ENCODE data around the gene ARL1. TPM values are rescaled to one million over a fixed set of nuclear protein-coding genes. Genes with fewer than 3 reads are reported as not detected.

The ARL1 gene
- total and polyA plus RNA-seq, 9 of the 15 experiments (the other 6 are each of a cell fraction or from before 2014, with no cell fraction given): 53.0 to 127 (median 68.6) TPM

DNA sequence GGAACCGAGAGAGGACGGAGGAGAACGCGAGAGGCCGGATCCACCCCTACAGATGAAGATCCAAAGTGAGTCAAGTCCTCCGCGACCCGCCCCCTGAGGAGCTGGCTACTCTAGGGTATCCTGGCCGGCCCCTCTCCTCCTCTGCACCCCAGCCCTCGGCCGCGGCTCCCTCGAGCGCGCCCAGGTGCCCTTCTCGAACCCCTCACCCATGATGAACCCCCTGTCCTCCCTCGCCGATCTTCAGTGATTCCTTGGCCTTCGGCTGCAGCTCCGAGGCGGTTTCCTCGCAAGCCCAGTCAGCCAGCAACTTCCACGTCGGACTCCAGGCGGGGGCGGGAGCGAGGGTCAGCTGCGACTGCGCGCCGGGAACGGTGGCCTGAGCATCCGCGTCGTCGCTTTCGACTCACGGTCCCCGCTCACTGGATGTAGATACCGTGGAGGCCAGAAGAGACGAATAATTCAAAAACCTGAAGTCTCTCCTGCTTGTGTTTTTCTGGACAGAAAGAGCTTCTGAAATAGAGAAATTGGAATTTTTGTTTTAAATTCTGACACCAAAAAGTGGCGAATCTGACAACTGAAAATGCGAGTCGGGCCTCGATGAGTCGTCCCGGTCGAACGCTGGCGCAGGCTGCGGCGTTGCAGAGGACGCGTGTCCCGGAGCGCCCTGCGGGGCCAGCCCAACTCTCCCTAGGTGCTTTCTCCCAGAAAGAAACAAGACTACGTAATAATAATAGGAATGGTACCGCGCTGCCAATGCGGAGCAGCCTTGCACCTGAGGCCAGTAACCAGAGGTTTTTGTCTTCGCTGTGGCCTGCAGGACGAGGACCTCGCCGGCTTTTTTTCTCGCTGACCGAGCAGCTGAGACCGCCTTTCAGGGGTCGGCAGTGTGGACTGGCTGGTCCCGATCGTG is at the start of gene ARL1 (continued):
- TF ChIP-seq PRDM10 (IDR thresholded peaks at IDR 0.05; ENCODE audit: partially characterized antibody) (peak; percentile 80), ZSCAN29 (IDR thresholded peaks at IDR 0.05) (peak; percentile 39; the same call in 1 of the 2 replicates), ZNF311 (CRISPR knock-in tag; IDR thresholded peaks at IDR 0.05) (no peak), POLR2B (IDR thresholded peaks at IDR 0.05; ENCODE audit: low read depth, partially characterized antibody) (peak; percentile 89), TFAM (CRISPR knock-in tag; conservative IDR thresholded peaks at IDR 0.05) (no peak), SRSF9 (IDR thresholded peaks at IDR 0.05; ENCODE audit: borderline replicate concordance, low read depth, low read length) (no peak), THAP12 (CRISPR knock-in tag; IDR thresholded peaks at IDR 0.05) (peak; percentile 15; the same call in 1 of the 2 replicates), ZNF431 (CRISPR knock-in tag; IDR thresholded peaks at IDR 0.05) (no peak; the same call in 1 of the 2 replicates), RB1 (IDR thresholded peaks at IDR 0.05; ENCODE audit: low read depth) (peak; percentile 57; the same call in 1 of the 2 replicates), CTBP1 (IDR thresholded peaks at IDR 0.05; ENCODE audit: borderline replicate concordance) (no peak; the same call in 1 of the 2 replicates), RBM25 (IDR thresholded peaks at IDR 0.05; ENCODE audit: low read depth, low read length, severe bottlenecking) (no peak), ZNF644 (tag; IDR thresholded peaks at IDR 0.05; ENCODE audit: low read depth) (no peak), COPS2 (conservative IDR thresholded peaks at IDR 0.05) (no peak), PCBP2 (IDR thresholded peaks at IDR 0.05; ENCODE audit: low read depth, low read length, poor library complexity, severe bottlenecking) (no peak)
- TF ChIP-seq, protein P1, sequence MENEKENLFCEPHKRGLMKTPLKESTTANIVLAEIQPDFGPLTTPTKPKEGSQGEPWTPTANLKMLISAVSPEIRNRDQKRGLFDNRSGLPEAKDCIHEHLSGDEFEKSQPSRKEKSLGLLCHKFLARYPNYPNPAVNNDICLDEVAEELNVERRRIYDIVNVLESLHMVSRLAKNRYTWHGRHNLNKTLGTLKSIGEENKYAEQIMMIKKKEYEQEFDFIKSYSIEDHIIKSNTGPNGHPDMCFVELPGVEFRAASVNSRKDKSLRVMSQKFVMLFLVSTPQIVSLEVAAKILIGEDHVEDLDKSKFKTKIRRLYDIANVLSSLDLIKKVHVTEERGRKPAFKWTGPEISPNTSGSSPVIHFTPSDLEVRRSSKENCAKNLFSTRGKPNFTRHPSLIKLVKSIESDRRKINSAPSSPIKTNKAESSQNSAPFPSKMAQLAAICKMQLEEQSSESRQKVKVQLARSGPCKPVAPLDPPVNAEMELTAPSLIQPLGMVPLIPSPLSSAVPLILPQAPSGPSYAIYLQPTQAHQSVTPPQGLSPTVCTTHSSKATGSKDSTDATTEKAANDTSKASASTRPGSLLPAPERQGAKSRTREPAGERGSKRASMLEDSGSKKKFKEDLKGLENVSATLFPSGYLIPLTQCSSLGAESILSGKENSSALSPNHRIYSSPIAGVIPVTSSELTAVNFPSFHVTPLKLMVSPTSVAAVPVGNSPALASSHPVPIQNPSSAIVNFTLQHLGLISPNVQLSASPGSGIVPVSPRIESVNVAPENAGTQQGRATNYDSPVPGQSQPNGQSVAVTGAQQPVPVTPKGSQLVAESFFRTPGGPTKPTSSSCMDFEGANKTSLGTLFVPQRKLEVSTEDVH (IDR thresholded peaks at IDR 0.05; ENCODE audit: low read depth, partially characterized antibody): peak; percentile 57
- TF ChIP-seq, protein P2, sequence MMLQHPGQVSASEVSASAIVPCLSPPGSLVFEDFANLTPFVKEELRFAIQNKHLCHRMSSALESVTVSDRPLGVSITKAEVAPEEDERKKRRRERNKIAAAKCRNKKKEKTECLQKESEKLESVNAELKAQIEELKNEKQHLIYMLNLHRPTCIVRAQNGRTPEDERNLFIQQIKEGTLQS (IDR thresholded peaks at IDR 0.05): peak; percentile 82
- TF ChIP-seq, protein P2 (CRISPR knock-in tag; conservative IDR thresholded peaks at IDR 0.05): no peak; the same call in 1 of the 2 replicates

All from K562 (cell line).